Muscle of leg (tissue), 11 donors: ENCODE data around the gene SORBS1. TPM values are rescaled to one million over a fixed set of nuclear protein-coding genes. Genes with fewer than 3 reads are reported as not detected.
A peak's percentile ranks its signal among the peaks of the same experiment; 100 is the strongest.

Experiments
- DNase-seq: peaks from one replicate; pipeline ENCODE4 v3.0.0; 2013
- H3K27ac ChIP-seq: one replicate; pipeline ENCODE4 v1.5.1; 2013; ENCODE audit warnings: mild to moderate bottlenecking, low read length, control low read depth
- H3K27me3 ChIP-seq: one replicate; pipeline ENCODE4 v1.6.1; 2013; ENCODE audit warnings: low read length; ENCODE audit not compliant: control insufficient read depth, insufficient read depth
- H3K36me3 ChIP-seq: one replicate; pipeline ENCODE4 v1.6.1; 2013; ENCODE audit warnings: low read length; ENCODE audit not compliant: control insufficient read depth, insufficient read depth
- H3K4me1 ChIP-seq: one replicate; pipeline ENCODE4 v1.6.1; 2013; ENCODE audit warnings: low read length; ENCODE audit not compliant: control insufficient read depth, insufficient read depth
- H3K4me3 ChIP-seq: one replicate; pipeline ENCODE4 v1.5.1; 2013; ENCODE audit warnings: low read length, control low read depth
- H3K9me3 ChIP-seq: replicated peaks from 2 replicates; pipeline ENCODE4 v1.6.1; 2013; ENCODE audit warnings: low read depth, low read length; ENCODE audit not compliant: control insufficient read depth
- WGBS: methylation state at CpG from one replicate; pipeline ENCODE4 v1.1.5; 2013; ENCODE audit warnings: missing lambda C conversion rate; ENCODE audit not compliant: insufficient coverage; 5-methylcytosine and 5-hydroxymethylcytosine counted together
- polyA plus RNA-seq, 8 donors: library from polyadenylated mRNA; unstranded; fragments of 120-200 nt; gene quantifications; one replicate each; pipeline versions ENCODE4 v1.2.1 to v1.2.3, GENCODE V29; 2013; ENCODE audit warnings: inconsistent platforms in 1 of 8, low replicate concordance in 1 of 8; ENCODE audit not compliant: insufficient read length in 8 of 8, insufficient read depth in 1 of 8
- total RNA-seq: library from RNA; stranded (reverse); fragments of 120-200 nt; gene quantifications from one replicate; pipeline ENCODE4 v1.2.4, GENCODE V29; 2013

SORBS1 gene
- total and polyA plus RNA-seq, 9 donors, result 50.4 to 104 (median 57.8) TPM

DNA sequence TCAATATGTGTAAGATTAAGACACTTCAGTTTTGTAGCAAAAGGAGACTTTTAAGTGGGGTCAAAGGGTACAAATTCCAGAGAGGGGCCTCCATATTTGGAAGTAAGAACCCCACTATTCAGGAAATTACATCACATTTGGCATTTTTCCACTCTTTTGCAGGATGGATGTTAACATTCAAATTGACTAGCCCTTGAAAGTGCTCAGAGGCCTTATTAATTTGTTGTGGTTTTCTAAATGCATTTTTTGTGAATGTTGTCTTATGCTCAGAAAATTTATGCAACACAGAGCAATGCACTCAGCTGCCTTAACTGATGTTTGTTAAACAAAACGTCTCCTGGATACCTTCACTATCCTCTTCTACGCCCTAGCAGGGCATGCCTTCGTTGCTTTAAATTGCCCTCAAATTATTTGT is 219.4 kb downstream of the SORBS1 start:
- Histone ChIP-seq H3K27ac (peak overlapping the region; percentile 29), H3K27me3 (no peaks in the 10 kb centered on the region), H3K9me3 (no peaks in the 10 kb centered on the region), H3K36me3 (peaks cover 14% of the 10 kb centered on the region), H3K4me3 (no peak overlapping the region), H3K4me1 (peaks cover 3% of the 10 kb centered on the region)
- whole genome bisulfite sequencing, result no CpG with 5 or more reads among the region's 3 CpGs
- DNase-seq, result peak; percentile 34

DNA sequence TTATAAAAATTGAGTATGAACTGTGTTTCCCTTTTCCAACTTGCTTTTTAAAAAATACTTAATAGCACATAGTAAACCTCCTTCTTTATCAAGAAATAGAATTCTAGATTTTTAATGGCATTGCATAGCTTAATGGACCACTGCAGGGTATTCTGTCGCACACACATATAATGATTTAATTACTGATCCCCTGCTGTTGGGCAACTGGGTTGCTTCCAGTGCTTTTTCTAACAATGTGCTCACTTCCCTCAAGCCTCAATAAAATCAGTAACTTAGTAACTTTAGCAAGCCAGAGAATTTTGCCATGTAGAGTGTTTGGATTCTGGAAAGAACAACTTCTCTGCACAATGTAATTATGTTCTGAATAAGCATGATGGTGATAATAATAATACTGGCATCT is 221.3 kb downstream of the SORBS1 start:
- Histone ChIP-seq H3K27me3 (no peaks in the 10 kb centered on the region), H3K4me3 (no peak overlapping the region), H3K9me3 (no peaks in the 10 kb centered on the region), H3K27ac (no peak overlapping the region), H3K36me3 (peaks cover 20% of the 10 kb centered on the region), H3K4me1 (peaks cover 3% of the 10 kb centered on the region)
- no peak for DNase-seq
- no CpG with 5 or more reads among the region's 1 CpG for WGBS

DNA sequence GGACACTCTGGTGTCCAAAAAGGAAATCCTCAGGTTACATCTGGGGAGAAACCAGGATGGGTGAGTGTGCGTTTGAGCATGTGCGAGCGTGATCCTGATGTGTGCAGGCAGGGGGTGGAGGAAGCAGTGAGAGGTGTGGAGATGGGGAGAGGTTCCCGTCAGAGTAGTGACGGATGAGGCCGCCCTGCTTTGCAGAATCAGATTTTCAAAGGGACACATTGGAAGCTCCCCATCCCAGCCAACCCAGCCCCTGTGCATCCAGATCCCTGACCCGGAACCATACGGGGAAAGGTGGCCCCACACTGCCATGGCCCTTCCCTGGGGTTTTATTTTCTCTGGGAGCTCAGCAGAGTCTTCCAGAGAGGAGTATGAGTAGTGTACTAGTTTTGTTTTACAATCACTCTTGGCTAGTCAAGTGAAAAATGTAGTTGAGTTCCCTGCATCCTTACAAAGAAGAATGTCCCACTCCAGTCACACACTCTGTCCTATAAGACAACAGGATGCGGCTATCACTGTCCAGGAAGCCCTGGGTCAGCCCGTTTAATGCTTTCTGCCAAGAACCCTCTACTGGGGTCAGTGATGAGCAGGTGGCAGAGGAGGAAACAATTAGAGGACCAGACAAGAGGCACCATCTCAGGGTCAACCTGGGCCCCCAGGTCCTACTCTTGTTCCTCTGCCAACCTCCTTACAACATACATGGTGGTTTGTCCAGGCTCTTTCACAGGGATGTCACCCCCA is 223.6 kb downstream of the SORBS1 start:
- Histone ChIP-seq H3K27me3 (no peaks in the 10 kb centered on the region), H3K36me3 (peaks cover 24% of the 10 kb centered on the region), H3K4me3 (no peak overlapping the region), H3K9me3 (no peaks in the 10 kb centered on the region), H3K27ac (no peak overlapping the region), H3K4me1 (peaks cover 5% of the 10 kb centered on the region)
- no peak for DNase-seq
- WGBS, result 83% methylated on average over 6 of the region's 10 CpGs

DNA sequence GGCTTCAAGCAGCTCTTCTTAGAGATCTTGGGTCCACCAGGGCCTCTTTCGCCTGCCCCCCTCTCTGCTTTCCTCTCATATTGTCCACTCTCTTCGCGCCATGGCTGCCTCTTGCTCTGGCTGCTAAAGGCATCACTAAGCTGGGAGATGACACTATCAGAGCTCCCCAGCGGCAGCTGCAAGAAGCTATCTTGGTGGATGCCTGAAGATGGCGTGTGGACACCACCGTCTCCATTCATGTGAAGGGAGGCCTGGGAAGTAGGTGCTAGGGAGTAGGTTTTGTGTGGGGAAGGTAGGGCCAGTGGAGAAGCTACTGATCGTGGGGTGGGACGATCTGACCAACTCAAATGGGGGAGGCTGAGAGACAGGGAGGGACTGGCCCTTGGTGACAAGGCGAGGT is 224.5 kb downstream of the SORBS1 start:
- peaks cover 28% of the 10 kb centered on the region for H3K36me3 ChIP-seq
- WGBS, result 96% methylated on average over 9 of the region's 9 CpGs
- H3K4me1 ChIP-seq, result peaks cover 5% of the 10 kb centered on the region
- no peak overlapping the region for H3K27ac ChIP-seq
- H3K4me3 ChIP-seq, result no peak overlapping the region
- H3K27me3 ChIP-seq, result no peaks in the 10 kb centered on the region
- H3K9me3 ChIP-seq, result no peaks in the 10 kb centered on the region
- no peak for DNase-seq

DNA sequence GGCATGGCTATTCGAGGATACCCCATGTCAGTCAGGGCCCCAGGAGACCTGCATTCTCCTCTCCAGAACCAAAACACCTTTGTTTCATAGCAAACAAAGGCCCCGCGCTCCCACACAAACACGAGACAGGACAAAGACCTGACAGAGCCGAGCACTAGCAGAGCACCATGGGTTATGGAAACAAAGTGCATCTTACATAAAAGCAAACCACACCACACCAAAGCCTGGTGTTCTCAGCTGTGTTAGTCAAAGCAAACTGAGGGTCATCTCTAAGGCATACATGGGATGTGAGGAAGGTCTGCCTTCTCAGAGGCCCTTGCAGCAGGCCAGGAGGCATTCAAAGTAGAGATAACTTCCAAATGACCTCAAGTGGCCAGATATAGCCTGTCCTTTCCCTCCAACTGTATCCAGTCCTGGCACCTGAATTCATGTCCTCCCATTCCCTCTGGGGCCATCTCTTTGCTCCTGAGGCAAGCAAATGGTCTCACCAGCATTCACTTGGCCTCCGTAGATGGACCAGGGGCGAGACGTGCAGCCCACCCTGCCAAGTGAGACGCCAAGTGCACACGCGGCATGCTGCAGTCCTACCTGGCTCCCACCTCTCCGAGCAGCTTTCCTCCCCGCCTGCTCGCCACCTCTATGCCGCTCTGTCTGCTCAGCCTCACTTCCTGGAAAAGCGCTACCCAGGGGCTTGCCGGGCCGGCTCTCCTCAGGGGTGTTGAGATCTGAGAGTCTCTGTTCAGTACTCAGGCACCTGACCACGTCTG is 225.1 kb downstream of the SORBS1 start:
- DNase-seq, result no peak
- H3K36me3 ChIP-seq, result peaks cover 33% of the 10 kb centered on the region
- H3K27me3 ChIP-seq, result no peaks in the 10 kb centered on the region
- no peak overlapping the region for H3K27ac ChIP-seq
- H3K4me1 ChIP-seq, result peaks cover 5% of the 10 kb centered on the region
- no peak overlapping the region for H3K4me3 ChIP-seq
- 95% methylated on average over 15 of the region's 19 CpGs for WGBS
- H3K9me3 ChIP-seq, result no peaks in the 10 kb centered on the region

DNA sequence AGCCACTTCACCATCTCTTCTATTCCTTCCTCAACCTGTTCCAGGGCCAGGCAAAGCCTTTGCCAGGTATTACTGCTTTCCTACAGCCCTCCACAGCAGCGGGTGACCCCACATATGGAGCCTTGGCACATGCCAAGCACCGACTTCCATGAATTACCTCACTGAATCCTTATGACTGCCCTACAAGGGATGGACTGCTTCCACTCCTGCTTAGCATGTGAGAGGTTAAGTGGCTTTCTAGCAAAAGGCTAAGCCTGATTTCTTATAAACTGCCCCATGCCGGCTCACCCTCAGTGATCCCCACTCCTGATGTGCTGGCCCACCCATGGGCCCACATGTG is 226.4 kb downstream of the SORBS1 start:
- DNase-seq, result no peak
- Histone ChIP-seq H3K4me1 (peaks cover 5% of the 10 kb centered on the region), H3K9me3 (no peaks in the 10 kb centered on the region), H3K4me3 (no peak overlapping the region), H3K36me3 (peaks cover 35% of the 10 kb centered on the region), H3K27me3 (no peaks in the 10 kb centered on the region), H3K27ac (peak overlapping the region; percentile 52)
- whole genome bisulfite sequencing, result 92% methylated on average over 1 of the region's 3 CpGs

DNA sequence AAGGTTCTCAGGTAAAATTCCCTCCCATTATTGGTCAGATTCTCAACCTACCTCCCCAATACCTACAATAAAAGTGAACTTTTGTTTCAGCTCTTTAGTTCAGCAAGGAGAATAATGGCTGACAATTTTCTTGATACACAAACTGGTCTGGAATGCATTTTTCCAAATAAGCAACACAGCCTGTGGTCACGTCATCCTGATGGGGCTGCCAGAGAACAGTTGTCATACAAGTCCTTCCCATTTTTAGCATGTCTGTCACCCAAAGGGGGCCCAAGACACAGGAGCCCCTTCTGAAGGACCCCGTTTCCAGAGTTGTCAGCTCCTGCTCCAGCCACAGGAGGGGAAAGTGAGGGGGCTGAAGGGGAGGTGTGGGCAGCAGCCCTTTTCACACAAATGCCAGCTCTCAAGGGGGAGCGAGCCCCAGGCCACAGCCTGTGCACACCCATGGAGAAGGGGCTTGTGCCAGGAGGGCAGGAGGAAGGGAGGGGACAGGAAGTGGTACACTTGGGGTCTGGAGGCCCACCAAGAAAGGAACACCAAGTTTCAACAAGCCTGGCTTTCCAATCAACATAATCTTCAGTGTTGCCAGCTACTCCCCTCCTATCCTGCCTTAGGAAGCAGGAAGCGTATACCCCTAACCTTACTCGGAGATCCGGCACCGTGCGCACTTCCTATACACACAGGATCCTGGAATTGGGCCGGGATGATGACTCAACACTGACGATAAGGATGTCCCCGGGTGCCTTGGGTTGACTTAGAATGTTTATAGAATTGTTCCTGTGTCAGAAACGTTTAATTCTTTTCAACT is 227.0 kb downstream of the SORBS1 start:
- 67% methylated on average over 2 of the region's 12 CpGs for WGBS
- H3K27ac ChIP-seq, result peak overlapping the region; percentile 52
- H3K36me3 ChIP-seq, result peaks cover 33% of the 10 kb centered on the region
- H3K4me1 ChIP-seq, result peaks cover 5% of the 10 kb centered on the region
- H3K4me3 ChIP-seq, result no peak overlapping the region
- peak; percentile 48 for DNase-seq
- no peaks in the 10 kb centered on the region for H3K27me3 ChIP-seq
- H3K9me3 ChIP-seq, result no peaks in the 10 kb centered on the region

DNA sequence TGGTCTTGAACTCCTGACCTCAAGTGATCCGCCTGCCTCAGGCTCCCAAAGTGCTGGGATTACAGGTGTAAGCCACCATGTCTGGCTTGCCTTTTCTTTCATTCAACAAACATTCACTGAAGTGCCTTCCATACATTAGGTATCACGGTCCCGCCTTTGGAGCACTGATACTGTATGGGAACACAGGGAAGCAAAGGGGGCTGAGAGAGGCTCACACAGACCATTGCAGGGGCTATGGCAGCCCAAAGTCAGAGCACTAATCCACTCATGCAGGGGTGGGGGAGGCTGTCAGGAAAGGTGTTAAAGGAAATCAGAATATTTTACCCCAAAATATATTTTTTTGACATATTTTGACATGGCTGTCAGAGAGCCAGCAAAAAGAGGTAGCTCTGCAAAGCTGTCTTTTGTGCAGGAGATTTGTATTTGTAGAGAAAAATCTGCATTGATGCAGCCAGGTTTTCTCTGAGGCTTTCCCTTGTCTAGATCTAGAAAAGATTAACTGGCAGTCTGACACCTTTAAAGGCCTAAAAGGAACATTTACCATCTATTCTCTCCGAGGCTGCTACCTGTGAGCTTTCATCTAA is 228.4 kb downstream of the SORBS1 start:
- no peak for DNase-seq

DNA sequence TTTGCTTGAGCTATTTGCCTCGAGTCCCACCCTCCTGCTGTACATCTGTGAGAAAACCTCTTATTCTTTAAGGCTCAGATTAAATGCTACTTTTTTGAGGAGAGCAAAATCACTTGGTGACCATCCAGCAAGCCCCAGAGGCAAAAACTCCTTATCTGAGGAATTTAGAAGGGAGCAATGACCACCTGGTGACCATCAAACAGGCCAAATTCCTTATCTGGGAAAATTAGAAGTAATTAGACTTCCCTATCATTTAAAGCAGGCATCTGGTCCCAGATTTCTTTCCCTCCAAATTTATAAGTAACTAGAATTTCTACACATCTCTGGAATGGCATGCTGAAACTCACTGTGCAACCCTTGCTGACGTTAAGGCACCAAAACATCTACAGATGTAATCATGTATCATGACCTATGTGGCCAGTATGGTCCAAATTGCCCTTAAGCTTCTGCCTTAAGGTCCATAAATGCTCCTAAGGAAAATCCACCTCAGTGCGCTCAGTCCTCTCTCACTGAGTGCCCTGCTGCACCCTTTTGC is 229.5 kb downstream of the SORBS1 start:
- H3K36me3 ChIP-seq, result peaks cover 20% of the 10 kb centered on the region
- H3K4me1 ChIP-seq, result peaks cover 18% of the 10 kb centered on the region
- H3K4me3 ChIP-seq, result no peak overlapping the region
- no peak overlapping the region for H3K27ac ChIP-seq
- H3K27me3 ChIP-seq, result no peaks in the 10 kb centered on the region
- DNase-seq, result no peak
- WGBS, result 84% methylated on average over 2 of the region's 3 CpGs
- no peaks in the 10 kb centered on the region for H3K9me3 ChIP-seq

More for the DNA sequence above, 228.4 kb downstream of the SORBS1 start:
- Histone ChIP-seq H3K9me3 (no peaks in the 10 kb centered on the region), H3K4me1 (peaks cover 8% of the 10 kb centered on the region), H3K4me3 (no peak overlapping the region), H3K27ac (no peak overlapping the region), H3K27me3 (no peaks in the 10 kb centered on the region), H3K36me3 (peaks cover 29% of the 10 kb centered on the region)
- 58% methylated on average over 1 of the region's 4 CpGs for WGBS
